ENCODE data around the gene CAPN10. TPM values are rescaled to one million over a fixed set of nuclear protein-coding genes. Genes with fewer than 3 reads are reported as not detected.

CAPN10 gene
- total RNA-seq, 1 donor from 2014 or later, result 49.6 TPM

GRCh38 chr2:240566203-240567136 lies 20.1 kb upstream of the CAPN10 start:
- Mint-ChIP-seq H3K27me3 (ENCODE audit: low read depth) (no peaks in the 10 kb centered on the region), H3K4me3 (ENCODE audit: low read depth) (peak overlapping the region; percentile 94), H3K9me3 (no peaks in the 10 kb centered on the region), H3K36me3 (ENCODE audit: low read depth) (peaks cover 38% of the 10 kb centered on the region), H3K4me1 (ENCODE audit: low read depth) (peaks cover 61% of the 10 kb centered on the region), H3K27ac (peak overlapping the region; percentile 97)
- intact Hi-C loops (cut with micrococcal nuclease), result loop anchor here (1.0 to 10.0 kb wide), 3 partner anchors 55 to 588 kb away; partner anchors contain the start of gene PPP1R7
- peak; percentile 93 for DNase-seq (ENCODE audit: low spot score)

DNA sequence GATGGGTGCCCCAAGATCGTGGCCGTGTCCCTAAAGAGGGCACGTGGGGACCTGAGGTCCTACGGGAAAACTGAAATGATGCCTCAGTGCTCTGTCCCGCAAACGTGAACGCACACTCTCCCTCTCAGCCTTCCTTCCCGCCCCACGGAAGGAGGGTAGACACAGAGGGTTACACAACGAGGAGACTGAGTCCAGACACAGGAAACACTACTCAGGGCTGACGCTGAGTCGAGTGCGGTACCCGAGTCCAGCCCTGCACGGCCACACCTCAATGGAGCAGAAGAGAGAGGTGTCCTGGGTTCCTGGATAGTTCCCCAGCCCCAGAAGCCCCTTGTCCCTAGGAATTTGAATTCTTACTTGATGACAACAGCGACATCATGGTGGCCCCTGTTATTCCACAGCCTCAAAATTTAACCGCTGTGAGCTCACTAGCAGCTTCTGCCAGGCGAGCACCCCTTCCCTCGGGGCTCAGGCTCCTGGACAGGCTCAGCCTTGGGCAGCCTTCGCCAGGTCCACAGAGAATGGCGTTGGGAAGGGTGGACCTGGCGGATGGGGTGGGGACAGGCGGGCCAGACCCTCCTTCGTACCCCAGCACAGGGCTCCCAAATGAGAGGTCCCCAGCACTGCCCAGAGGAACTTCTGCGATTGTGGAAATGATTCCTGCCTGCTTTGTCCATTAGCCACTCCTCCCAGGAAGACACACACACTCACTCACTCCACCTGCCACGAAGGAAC lies 19.2 kb upstream of the CAPN10 start:
- intact Hi-C loops (cut with micrococcal nuclease), result loop anchor here (10.0 kb wide), 1 partner anchor 587 kb away; the partner anchor contains the start of gene PPP1R7
- no peaks in the 10 kb centered on the region for H3K27me3 Mint-ChIP-seq (ENCODE audit: low read depth)
- peaks cover 30% of the 10 kb centered on the region for H3K36me3 Mint-ChIP-seq (ENCODE audit: low read depth)
- H3K4me3 Mint-ChIP-seq (ENCODE audit: low read depth), result peak overlapping the region; percentile 90
- peaks cover 54% of the 10 kb centered on the region for H3K4me1 Mint-ChIP-seq (ENCODE audit: low read depth)
- peak overlapping the region; percentile 88 for H3K27ac Mint-ChIP-seq
- H3K9me3 Mint-ChIP-seq, result no peaks in the 10 kb centered on the region
- peak; percentile 24 for DNase-seq (ENCODE audit: low spot score)

GRCh38 chr2:240567872-240568677 lies 18.5 kb upstream of the CAPN10 start, which contains the start of gene RNPEPL1:
RNPEPL1 (plus strand) TSS chr2:240568484; CDS start chr2:240568587, 103 bp downstream.
- H3K36me3 Mint-ChIP-seq (ENCODE audit: low read depth), result peaks cover 22% of the 10 kb centered on the region
- peak; percentile 45 for DNase-seq (ENCODE audit: low spot score)
- peaks cover 48% of the 10 kb centered on the region for H3K4me1 Mint-ChIP-seq (ENCODE audit: low read depth)
- no peaks in the 10 kb centered on the region for H3K9me3 Mint-ChIP-seq
- no peaks in the 10 kb centered on the region for H3K27me3 Mint-ChIP-seq (ENCODE audit: low read depth)
- intact Hi-C loops (cut with micrococcal nuclease), result loop anchor here (10.0 kb wide), 1 partner anchor 587 kb away; the partner anchor contains the start of gene PPP1R7
- peak within 1 kb of the TSS; percentile 90 for H3K4me3 Mint-ChIP-seq (ENCODE audit: low read depth)
- peak within 1 kb of the TSS; percentile 88 for H3K27ac Mint-ChIP-seq

GRCh38 chr2:240568678-240569522 lies 17.6 kb upstream of the CAPN10 start:
- H3K36me3 Mint-ChIP-seq (ENCODE audit: low read depth), result peaks cover 14% of the 10 kb centered on the region
- H3K9me3 Mint-ChIP-seq, result no peaks in the 10 kb centered on the region
- H3K27ac Mint-ChIP-seq, result peak overlapping the region; percentile 88
- peak; percentile 51 for DNase-seq (ENCODE audit: low spot score)
- H3K4me1 Mint-ChIP-seq (ENCODE audit: low read depth), result peaks cover 40% of the 10 kb centered on the region
- intact Hi-C loops (cut with micrococcal nuclease), result loop anchor here (10.0 kb wide), 1 partner anchor 586 kb away; the partner anchor contains the start of gene PPP1R7
- no peaks in the 10 kb centered on the region for H3K27me3 Mint-ChIP-seq (ENCODE audit: low read depth)
- H3K4me3 Mint-ChIP-seq (ENCODE audit: low read depth), result peak overlapping the region; percentile 82

- no peaks in the 10 kb centered on the region for H3K27me3 Mint-ChIP-seq (ENCODE audit: low read depth)
- peaks cover 12% of the 10 kb centered on the region for H3K36me3 Mint-ChIP-seq (ENCODE audit: low read depth)
- no peaks in the 10 kb centered on the region for H3K9me3 Mint-ChIP-seq
- H3K4me1 Mint-ChIP-seq (ENCODE audit: low read depth), result peaks cover 34% of the 10 kb centered on the region
- no peak for DNase-seq (ENCODE audit: low spot score)
- peak overlapping the region; percentile 59 for H3K27ac Mint-ChIP-seq
- peak overlapping the region; percentile 82 for H3K4me3 Mint-ChIP-seq (ENCODE audit: low read depth)
- intact Hi-C loops (cut with micrococcal nuclease), result loop anchor here (10.0 kb wide), 1 partner anchor 585 kb away; the partner anchor contains the start of gene PPP1R7
Measured at GRCh38 chr2:240569523-240569997, 17.0 kb upstream of the CAPN10 start.

DNA sequence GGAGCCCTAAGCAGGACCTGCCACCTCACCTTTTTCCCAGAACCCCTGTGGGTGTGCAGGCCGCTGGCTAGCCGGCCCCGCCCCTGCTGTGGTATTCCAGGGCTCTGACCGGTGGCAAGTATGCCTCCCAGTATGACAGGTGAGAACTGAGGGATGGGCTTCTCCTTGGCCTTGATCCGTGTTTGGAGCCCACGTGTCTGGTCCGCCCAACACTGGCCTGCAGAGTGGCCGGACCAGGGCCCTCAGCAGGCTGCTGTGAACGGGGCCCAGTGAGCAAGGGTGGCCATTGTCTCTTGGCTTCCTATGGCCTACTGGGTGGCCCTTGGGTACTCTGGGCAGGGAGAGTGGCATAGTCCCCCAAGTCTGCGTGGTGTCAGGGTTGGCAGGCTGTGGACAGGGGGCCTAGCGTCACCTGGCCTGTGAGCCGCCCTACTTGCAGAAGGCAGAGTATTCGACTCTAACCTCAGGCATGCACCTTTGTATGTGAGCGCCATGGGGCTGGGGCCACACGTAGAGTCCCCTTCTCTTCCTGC lies 16.5 kb upstream of the CAPN10 start:
- no peaks in the 10 kb centered on the region for H3K9me3 Mint-ChIP-seq
- no peak for DNase-seq (ENCODE audit: low spot score)
- intact Hi-C loops (cut with micrococcal nuclease), result loop anchor here (10.0 kb wide), 1 partner anchor 585 kb away; the partner anchor contains the start of gene PPP1R7
- no peaks in the 10 kb centered on the region for H3K27me3 Mint-ChIP-seq (ENCODE audit: low read depth)
- no peak overlapping the region for H3K27ac Mint-ChIP-seq
- peaks cover 9% of the 10 kb centered on the region for H3K36me3 Mint-ChIP-seq (ENCODE audit: low read depth)
- peak overlapping the region; percentile 51 for H3K4me3 Mint-ChIP-seq (ENCODE audit: low read depth)
- H3K4me1 Mint-ChIP-seq (ENCODE audit: low read depth), result peaks cover 29% of the 10 kb centered on the region

- Mint-ChIP-seq H3K27me3 (ENCODE audit: low read depth) (no peaks in the 10 kb centered on the region), H3K27ac (no peak overlapping the region), H3K9me3 (no peaks in the 10 kb centered on the region), H3K36me3 (ENCODE audit: low read depth) (peaks cover 7% of the 10 kb centered on the region), H3K4me1 (ENCODE audit: low read depth) (peaks cover 23% of the 10 kb centered on the region), H3K4me3 (ENCODE audit: low read depth) (no peak overlapping the region)
- intact Hi-C loops (cut with micrococcal nuclease), result no loop called here
- DNase-seq (ENCODE audit: low spot score), result no peak
Measured at GRCh38 chr2:240570531-240571313, 15.8 kb upstream of the CAPN10 start.

DNA sequence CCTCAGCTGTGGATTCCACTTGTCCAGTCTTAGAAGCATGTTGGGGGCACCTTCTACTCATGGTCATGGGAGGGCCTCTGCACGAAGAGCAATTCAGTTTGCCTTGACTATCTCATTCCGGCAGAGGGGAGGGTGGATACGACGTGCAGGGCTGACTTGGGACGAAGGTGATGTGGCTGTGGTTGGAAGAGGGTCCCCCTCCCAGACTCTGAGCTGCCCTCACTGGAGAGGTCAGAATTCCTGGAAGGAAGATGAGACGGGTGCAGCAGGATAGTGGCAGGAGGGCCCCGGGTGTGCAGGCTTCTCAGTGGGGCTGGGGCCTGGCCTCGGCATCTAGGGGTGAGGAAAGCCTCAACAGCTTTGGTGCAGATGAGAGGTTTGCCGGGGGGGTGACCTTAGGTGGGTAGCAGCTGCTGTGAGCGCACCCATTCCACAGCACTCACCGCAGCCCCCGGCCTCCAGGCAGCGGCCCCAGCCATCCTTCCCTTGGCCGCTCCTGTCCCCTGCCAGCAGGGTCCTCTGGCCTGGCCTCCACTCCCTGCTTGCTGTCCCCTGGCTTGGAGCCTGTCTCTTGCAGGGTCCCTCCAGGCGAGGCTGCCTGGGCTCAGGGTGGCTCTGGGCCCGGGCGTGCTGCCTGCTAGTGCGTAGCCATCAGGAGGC lies 15.1 kb upstream of the CAPN10 start:
- DNase-seq (ENCODE audit: low spot score), result no peak
- intact Hi-C loops (cut with micrococcal nuclease), result no loop called here

GRCh38 chr2:240572141-240573031 lies 14.1 kb upstream of the CAPN10 start:
- peaks cover 16% of the 10 kb centered on the region for H3K4me1 Mint-ChIP-seq (ENCODE audit: low read depth)
- H3K27ac Mint-ChIP-seq, result no peak overlapping the region
- H3K9me3 Mint-ChIP-seq, result no peaks in the 10 kb centered on the region
- no peak for DNase-seq (ENCODE audit: low spot score)
- H3K27me3 Mint-ChIP-seq (ENCODE audit: low read depth), result no peaks in the 10 kb centered on the region
- H3K4me3 Mint-ChIP-seq (ENCODE audit: low read depth), result no peak overlapping the region
- H3K36me3 Mint-ChIP-seq (ENCODE audit: low read depth), result peaks cover 13% of the 10 kb centered on the region
- intact Hi-C loops (cut with micrococcal nuclease), result no loop called here

More for the DNA sequence above, 15.1 kb upstream of the CAPN10 start:
- Mint-ChIP-seq H3K4me3 (ENCODE audit: low read depth) (no peak overlapping the region), H3K27me3 (ENCODE audit: low read depth) (no peaks in the 10 kb centered on the region), H3K4me1 (ENCODE audit: low read depth) (peaks cover 19% of the 10 kb centered on the region), H3K9me3 (no peaks in the 10 kb centered on the region), H3K27ac (no peak overlapping the region), H3K36me3 (ENCODE audit: low read depth) (peaks cover 10% of the 10 kb centered on the region)

All from activated T-helper 2 cell treated with anti-CD3 and anti-CD28 coated beads, Interferon-gamma antibody, Interleukin-2, Interleukin-4, amounts not matched to agents 10 μg/mL and 5 μg/mL and 100 μg/mL, durations not matched to agents 14 hours and 24 hours and 36 hours (primary cell).